ENCODE data around the gene IL4R. TPM values are rescaled to one million over a fixed set of nuclear protein-coding genes. Genes with fewer than 3 reads are reported as not detected.

IL4R gene
- polyA plus RNA-seq, 1 donor from 2014 or later: 0.07 TPM

DNA sequence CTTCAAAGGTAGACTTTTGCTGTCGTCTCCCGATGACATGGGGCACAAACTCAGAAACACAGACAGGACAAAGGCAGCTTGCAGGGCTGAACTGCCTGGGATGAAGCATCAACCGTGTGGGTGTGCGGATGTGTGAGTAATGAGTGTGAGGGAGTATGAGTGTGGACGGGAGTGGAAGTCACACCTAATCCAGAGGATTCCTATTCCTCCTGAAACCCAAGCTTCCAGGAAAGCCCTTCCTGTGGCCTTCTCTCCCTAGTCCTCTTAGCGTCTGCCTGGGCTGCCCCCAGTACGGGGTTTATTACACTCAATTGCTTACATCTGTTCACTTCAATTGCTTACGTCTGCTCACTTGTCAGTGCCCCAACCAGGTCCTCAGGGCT lies 2.3 kb upstream of the IL4R start:
- no peak overlapping the region for H3K4me3 ChIP-seq (ENCODE audit: low read length)
- H2AFZ ChIP-seq (ENCODE audit: low read depth, low read length): no peak overlapping the region
- H3K9ac ChIP-seq (ENCODE audit: low read length): no peak overlapping the region
- TF ChIP-seq EP300 (conservative IDR thresholded peaks at IDR 0.05; ENCODE audit: poor library complexity, severe bottlenecking): no peak
- no peak for TF ChIP-seq SMC3 (conservative IDR thresholded peaks at IDR 0.05; ENCODE audit: poor library complexity)
- no peak for TF ChIP-seq POLR2AphosphoS5 (IDR thresholded peaks at IDR 0.05)
- no peak for TF ChIP-seq REST (IDR thresholded peaks at IDR 0.05; ENCODE audit: borderline replicate concordance)
- TF ChIP-seq EZH2 (IDR thresholded peaks at IDR 0.05; ENCODE audit: borderline replicate concordance, insufficient read depth, low read length, poor library complexity, severe bottlenecking): no peak
- no peak for TF ChIP-seq RAD21 (conservative IDR thresholded peaks at IDR 0.05)
- TF ChIP-seq CTCF (IDR thresholded peaks at IDR 0.05; ENCODE audit: poor library complexity, severe bottlenecking): no peak
- TF ChIP-seq MXI1 (conservative IDR thresholded peaks at IDR 0.05; ENCODE audit: poor library complexity, severe bottlenecking): no peak
- TF ChIP-seq TAF1 (IDR thresholded peaks at IDR 0.05; ENCODE audit: low read depth): no peak
- no peaks in the 10 kb centered on the region for H3F3A ChIP-seq (ENCODE audit: insufficient read depth, low read length, poor library complexity, severe bottlenecking)
- no peaks in the 10 kb centered on the region for H3K9me3 ChIP-seq (ENCODE audit: low read length)
- H3K27ac ChIP-seq (ENCODE audit: low read length): no peak overlapping the region
- no peak overlapping the region for H3K4me2 ChIP-seq (ENCODE audit: low read length)
- peaks cover 34% of the 10 kb centered on the region for H3K27me3 ChIP-seq (ENCODE audit: insufficient read depth, low read depth, low read length)
- no peaks in the 10 kb centered on the region for H3K36me3 ChIP-seq (ENCODE audit: insufficient read depth, low read length)
- H3K9me2 ChIP-seq (ENCODE audit: insufficient read depth, low read length): no peaks in the 10 kb centered on the region
- H3K79me2 ChIP-seq (replicated peaks; ENCODE audit: insufficient read depth, low read length): no peaks in the 10 kb centered on the region
- no peaks in the 10 kb centered on the region for H4K20me1 ChIP-seq (ENCODE audit: insufficient read depth)

GRCh38 chr16:27311897-27312303 lies 1.9 kb upstream of the IL4R start:
- H3K79me2 ChIP-seq (replicated peaks; ENCODE audit: insufficient read depth, low read length): no peaks in the 10 kb centered on the region
- no peak overlapping the region for H3K27ac ChIP-seq (ENCODE audit: low read length)
- no peak overlapping the region for H3K9ac ChIP-seq (ENCODE audit: low read length)
- TF ChIP-seq REST (IDR thresholded peaks at IDR 0.05; ENCODE audit: borderline replicate concordance) (no peak), EZH2 (IDR thresholded peaks at IDR 0.05; ENCODE audit: borderline replicate concordance, insufficient read depth, low read length, poor library complexity, severe bottlenecking) (no peak), POLR2AphosphoS5 (IDR thresholded peaks at IDR 0.05) (no peak), CTCF (IDR thresholded peaks at IDR 0.05; ENCODE audit: poor library complexity, severe bottlenecking) (no peak), TAF1 (IDR thresholded peaks at IDR 0.05; ENCODE audit: low read depth) (no peak), MXI1 (conservative IDR thresholded peaks at IDR 0.05; ENCODE audit: poor library complexity, severe bottlenecking) (no peak), RAD21 (conservative IDR thresholded peaks at IDR 0.05) (no peak), EP300 (conservative IDR thresholded peaks at IDR 0.05; ENCODE audit: poor library complexity, severe bottlenecking) (no peak)
- no peaks in the 10 kb centered on the region for H3F3A ChIP-seq (ENCODE audit: insufficient read depth, low read length, poor library complexity, severe bottlenecking)
- no peaks in the 10 kb centered on the region for H3K36me3 ChIP-seq (ENCODE audit: insufficient read depth, low read length)
- H4K20me1 ChIP-seq (ENCODE audit: insufficient read depth): no peaks in the 10 kb centered on the region
- peaks cover 34% of the 10 kb centered on the region for H3K27me3 ChIP-seq (ENCODE audit: insufficient read depth, low read depth, low read length)
- no peak overlapping the region for H2AFZ ChIP-seq (ENCODE audit: low read depth, low read length)
- no peaks in the 10 kb centered on the region for H3K9me2 ChIP-seq (ENCODE audit: insufficient read depth, low read length)
- no peak overlapping the region for H3K4me3 ChIP-seq (ENCODE audit: low read length)
- H3K9me3 ChIP-seq (ENCODE audit: low read length): no peaks in the 10 kb centered on the region
- no peak overlapping the region for H3K4me2 ChIP-seq (ENCODE audit: low read length)
